Nephron (organoid): ENCODE results near the gene PBOV1.
"Not testable (repeated sequence)": the region's sequence is repeated elsewhere in the genome, so short reads cannot be mapped to it uniquely, and the experiment has no call there.

ENCODE experiments used
- H3K27ac Mint-ChIP-seq, 3 experiments: 2 replicates each; pipeline ENCODE4 v1.8.0; 2020; ENCODE audit warnings: mixed read lengths in 3 of 3, mild to moderate bottlenecking in 2 of 3, moderate library complexity in 1 of 3
- H3K27me3 Mint-ChIP-seq: 2 replicates; pipeline ENCODE4 v1.8.0; 2021; ENCODE audit warnings: low read depth, mild to moderate bottlenecking, moderate library complexity, mixed read lengths
- H3K36me3 Mint-ChIP-seq: 2 replicates; pipeline ENCODE4 v1.8.0; 2020; ENCODE audit warnings: low read depth, mixed read lengths
- H3K4me1 Mint-ChIP-seq: 2 replicates; pipeline ENCODE4 v1.8.0; 2020; ENCODE audit warnings: mixed read lengths
- H3K4me3 Mint-ChIP-seq, 3 experiments: 2 replicates each; pipeline ENCODE4 v1.8.0; 2020; ENCODE audit warnings: mild to moderate bottlenecking in 3 of 3, mixed read lengths in 3 of 3, moderate library complexity in 2 of 3
- H3K9me3 Mint-ChIP-seq: 2 replicates; pipeline ENCODE4 v1.8.0; 2020; ENCODE audit warnings: mixed read lengths
- CTCF ChIP-seq, 3 experiments: fragments of 200-600 bp; sonication (generic); IDR thresholded peaks; one replicate each; pipeline ENCODE4 v1.5.0; 2021; ENCODE audit warnings: antibody characterized with exemption in 3 of 3; ENCODE audit not compliant: unreplicated experiment in 3 of 3

Gene PBOV1

GRCh38 chr6:138219398-138219797 lies 1.1 kb upstream of the PBOV1 start:
- Mint-ChIP-seq H3K36me3 (no peaks in the 10 kb centered on the region), H3K9me3 (no peaks in the 10 kb centered on the region), H3K4me3 (no peak overlapping the region), H3K27ac (no peak overlapping the region), H3K27me3 (no peaks in the 10 kb centered on the region), H3K4me1 (no peaks in the 10 kb centered on the region)
- no peak for TF ChIP-seq CTCF (IDR thresholded peaks at IDR 0.05; ENCODE audit: unreplicated experiment in 3 of 3)

- Mint-ChIP-seq H3K4me3 (no peak overlapping the region), H3K9me3 (no peaks in the 10 kb centered on the region), H3K27ac (no peak overlapping the region), H3K36me3 (no peaks in the 10 kb centered on the region), H3K27me3 (no peaks in the 10 kb centered on the region), H3K4me1 (no peaks in the 10 kb centered on the region)
- no peak for TF ChIP-seq CTCF (IDR thresholded peaks at IDR 0.05; ENCODE audit: unreplicated experiment in 3 of 3)
These were observed 3.1 kb downstream of the PBOV1 start for GRCh38 chr6:138215093-138215782.

- not testable (repeated sequence) for H3K4me3 Mint-ChIP-seq, H3K27me3 Mint-ChIP-seq, H3K9me3 Mint-ChIP-seq
These were observed 5.8 kb downstream of the PBOV1 start for GRCh38 chr6:138212530-138212929.

GRCh38 chr6:138211601-138212000 lies 6.7 kb downstream of the PBOV1 start:
- Mint-ChIP-seq H3K27me3 (no peaks in the 10 kb centered on the region), H3K9me3 (no peaks in the 10 kb centered on the region), H3K36me3 (no peaks in the 10 kb centered on the region), H3K4me1 (no peaks in the 10 kb centered on the region), H3K4me3 (no peak overlapping the region), H3K27ac (no peak overlapping the region)
- TF ChIP-seq CTCF (IDR thresholded peaks at IDR 0.05; ENCODE audit: unreplicated experiment in 3 of 3) = no peak

More at GRCh38 chr6:138212530-138212929, 5.8 kb downstream of the PBOV1 start:
- not testable (repeated sequence) for H3K4me1 Mint-ChIP-seq, H3K27ac Mint-ChIP-seq, H3K36me3 Mint-ChIP-seq

- Mint-ChIP-seq H3K4me1 (no peaks in the 10 kb centered on the region), H3K4me3 (no peak overlapping the region), H3K27ac (no peak overlapping the region), H3K27me3 (no peaks in the 10 kb centered on the region), H3K36me3 (no peaks in the 10 kb centered on the region), H3K9me3 (no peaks in the 10 kb centered on the region)
- no peak for TF ChIP-seq CTCF (IDR thresholded peaks at IDR 0.05; ENCODE audit: unreplicated experiment in 3 of 3)
These were observed 7.2 kb downstream of the PBOV1 start for GRCh38 chr6:138211048-138211581.

GRCh38 chr6:138206862-138207261 lies 11.4 kb downstream of the PBOV1 start:
- Mint-ChIP-seq H3K9me3 (no peaks in the 10 kb centered on the region), H3K36me3 (no peaks in the 10 kb centered on the region), H3K27ac (no peak overlapping the region), H3K4me1 (no peaks in the 10 kb centered on the region), H3K4me3 (no peak overlapping the region), H3K27me3 (no peaks in the 10 kb centered on the region)
- no peak for TF ChIP-seq CTCF (IDR thresholded peaks at IDR 0.05; ENCODE audit: unreplicated experiment in 3 of 3)
